HK-2 (cell line): Measurements from ENCODE around the gene TRAFD1.

Experiments
- DNase-seq: peaks from one replicate; pipeline ENCODE4 v3.0.0-alpha.2; 2018; ENCODE audit not compliant: unreplicated experiment

TRAFD1 gene

DNA sequence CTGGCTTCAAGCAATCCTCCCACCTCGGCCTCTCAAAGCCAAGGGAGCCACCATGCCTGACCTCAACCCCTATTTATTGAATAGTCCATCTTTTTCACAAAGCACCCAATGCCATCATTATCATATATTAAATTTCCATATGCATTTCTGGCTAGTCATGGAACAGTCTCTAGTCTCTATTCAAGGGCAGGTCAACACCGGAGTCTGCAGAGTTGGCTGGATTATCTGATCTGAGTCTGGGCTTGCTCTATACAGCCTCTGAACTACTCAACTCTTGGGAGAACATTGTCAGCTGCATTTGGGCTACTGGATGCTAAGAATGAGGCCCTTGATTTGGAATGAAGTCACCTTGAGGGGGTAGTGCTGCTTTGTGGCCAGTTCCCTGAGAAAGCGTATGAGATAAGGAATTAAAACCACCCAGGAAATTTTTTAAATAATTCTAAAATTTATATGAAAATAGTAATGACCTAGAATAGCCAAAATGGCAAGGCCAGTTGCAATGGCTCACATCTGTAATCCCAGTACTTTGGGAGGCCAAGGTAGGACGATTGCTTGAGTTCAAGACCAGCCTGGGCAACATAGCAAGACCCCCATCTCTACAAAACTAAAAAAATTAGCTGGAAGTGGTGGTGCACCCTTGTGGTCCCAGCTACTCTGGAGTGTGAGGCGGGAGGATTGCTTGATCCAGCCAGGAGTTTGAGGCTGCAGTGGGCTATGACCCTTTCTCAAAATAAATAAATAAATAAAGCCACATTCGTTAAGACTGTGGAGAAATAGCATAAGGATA, 9.9 kb upstream of the TRAFD1 start:
- DNase-seq = no peak

DNA sequence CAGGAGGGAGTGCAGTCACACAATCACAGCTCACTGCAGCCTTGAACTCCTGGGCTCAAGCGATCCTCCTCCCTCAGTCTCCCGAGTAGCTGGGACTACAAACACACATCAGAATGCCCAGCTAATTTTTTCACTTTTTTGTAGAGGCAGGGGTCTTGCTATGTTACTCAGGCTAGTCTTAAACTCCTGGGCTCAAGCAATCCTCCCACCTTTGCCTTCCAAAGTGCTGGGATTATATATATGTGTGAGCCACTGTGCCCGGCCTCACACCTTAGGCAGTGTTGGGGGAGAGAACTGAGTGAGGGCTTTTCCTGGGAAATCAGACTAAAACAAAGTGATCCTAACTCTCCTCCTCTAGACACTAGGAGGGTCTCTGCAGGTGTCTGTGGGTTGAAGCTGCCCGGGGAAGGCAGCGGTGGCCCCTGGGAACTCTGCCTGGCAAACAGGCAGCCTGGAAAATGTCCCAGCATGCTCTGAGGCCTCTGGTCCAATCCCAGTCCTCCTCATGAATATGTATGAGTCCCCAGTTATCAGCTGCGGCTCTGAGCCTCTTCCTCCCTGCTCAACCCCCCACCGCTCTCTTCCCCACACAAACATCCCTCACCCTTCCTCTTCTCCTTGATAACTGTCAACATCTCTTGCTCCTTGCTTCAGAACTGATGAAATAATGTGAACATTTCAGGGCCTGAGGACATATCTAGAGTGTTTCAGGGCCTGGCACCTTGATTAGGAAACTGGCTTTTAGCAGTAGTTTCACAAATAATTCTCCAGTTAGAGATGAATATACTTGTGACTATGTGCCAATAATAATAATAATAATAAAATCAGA, 8.9 kb upstream of the TRAFD1 start:
- DNase-seq = no peak

DNA sequence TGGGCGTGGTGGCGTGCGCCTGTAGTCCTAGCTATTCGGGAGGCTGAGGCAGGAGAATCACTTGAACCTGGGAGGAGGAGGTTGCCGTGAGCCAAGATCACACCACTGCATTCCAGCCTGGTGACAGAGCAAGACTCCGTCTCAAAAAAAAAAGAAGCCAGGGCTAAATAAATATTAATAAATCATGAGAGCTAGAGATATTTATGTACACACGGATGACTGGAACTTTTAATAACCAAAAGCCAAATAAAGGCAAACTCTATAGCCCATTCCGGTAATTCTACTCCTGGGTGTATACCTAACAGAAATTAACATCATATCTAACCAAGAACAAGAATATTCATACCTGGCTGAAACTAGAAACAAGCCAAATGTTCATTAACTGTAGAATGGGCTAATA, 7.7 kb upstream of the TRAFD1 start:
- no peak for DNase-seq

DNA sequence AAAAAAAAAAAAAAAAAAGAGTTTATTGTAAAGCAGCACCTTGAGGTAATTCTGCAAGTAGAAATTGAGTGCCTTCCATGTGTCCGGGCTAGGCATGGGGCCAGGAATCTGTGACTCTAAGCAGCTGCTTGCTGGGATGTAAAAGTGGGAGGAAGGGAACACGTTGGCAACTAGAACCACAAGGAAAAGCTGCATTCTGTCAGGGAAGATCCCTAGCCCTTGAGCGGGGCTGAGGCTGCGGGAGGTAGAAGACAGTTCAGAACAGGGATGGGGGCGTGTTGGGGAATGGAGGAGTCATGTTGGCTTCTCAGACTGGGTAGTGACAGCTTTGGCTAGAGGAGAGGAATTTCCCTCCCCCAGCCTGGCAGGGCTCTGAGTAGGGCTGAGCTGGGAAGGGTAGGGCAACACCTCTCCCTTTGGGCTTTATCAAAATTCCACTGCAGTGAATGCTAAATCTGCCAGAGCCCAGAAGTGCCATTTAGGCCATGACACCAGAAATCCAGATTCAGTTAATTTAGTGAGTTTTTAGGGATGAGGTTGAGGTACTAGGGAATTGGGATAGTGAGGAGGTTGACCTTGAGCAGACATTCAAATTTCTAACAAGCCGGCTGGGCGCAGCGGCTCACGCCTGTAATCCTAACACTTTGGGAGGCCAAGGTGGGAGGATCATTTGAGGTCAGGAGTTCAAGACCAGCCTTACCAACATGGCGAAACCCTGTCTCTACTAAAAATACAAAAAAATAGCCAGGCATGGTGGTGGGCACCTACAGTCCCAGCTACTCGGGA, 3.4 kb upstream of the TRAFD1 start:
- DNase-seq = peak; percentile 25

DNA sequence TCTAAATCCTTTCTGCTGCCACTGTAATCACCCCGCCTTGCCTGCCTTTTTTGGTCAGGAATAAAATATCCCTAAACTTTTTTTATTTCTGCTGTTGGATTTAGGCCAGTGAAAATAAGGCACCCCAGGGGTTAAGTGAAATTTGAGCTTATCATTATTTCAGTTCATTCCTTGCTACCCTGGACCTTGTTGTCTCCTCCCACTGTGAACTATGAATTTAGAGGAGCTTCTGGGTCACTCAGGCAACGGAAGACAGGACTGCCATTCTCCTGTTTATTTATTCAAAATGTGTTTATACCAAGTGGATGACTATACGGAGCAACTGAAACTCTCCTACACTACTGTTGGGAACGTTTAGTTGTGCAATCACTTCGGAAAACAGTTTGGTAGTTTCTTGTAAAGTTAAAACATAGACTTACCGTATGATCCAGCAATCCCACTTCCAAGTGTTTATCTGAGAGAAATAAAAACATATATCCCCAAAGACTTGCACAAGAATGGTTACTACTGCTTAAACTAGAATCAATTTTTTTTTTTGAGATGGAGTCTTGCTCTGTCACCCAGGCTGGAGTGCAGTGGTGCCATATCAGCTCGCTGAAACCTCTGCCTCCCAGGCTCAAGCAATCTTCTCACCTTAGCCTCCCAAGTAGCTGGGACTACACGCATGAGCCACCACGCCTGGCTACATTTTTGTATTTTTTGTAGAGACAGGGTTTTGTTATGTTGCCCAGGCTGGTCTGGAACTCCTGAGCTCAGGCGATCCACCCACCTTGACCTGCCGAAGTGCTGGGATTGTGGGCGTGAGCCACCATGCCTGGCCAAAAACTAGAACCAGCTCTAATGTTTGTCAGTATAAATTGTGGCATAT, 2.3 kb upstream of the TRAFD1 start:
- no peak for DNase-seq

DNA sequence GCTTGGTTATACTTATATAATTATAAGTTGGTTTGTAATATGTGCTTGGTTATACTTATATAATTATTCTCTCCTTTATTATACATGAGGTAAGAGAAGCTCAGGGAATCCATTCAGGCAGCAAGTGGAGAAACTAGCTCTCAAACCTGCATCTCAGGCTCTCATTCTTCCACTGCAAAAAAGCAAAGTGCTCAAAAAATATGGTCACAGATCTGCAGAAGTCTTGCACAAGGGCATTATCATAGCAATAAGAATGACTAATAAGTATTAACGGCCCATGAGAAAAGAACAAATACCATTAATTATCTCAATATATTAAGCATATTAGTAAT, 476 bp upstream of the TRAFD1 start:
- DNase-seq = no peak

DNA sequence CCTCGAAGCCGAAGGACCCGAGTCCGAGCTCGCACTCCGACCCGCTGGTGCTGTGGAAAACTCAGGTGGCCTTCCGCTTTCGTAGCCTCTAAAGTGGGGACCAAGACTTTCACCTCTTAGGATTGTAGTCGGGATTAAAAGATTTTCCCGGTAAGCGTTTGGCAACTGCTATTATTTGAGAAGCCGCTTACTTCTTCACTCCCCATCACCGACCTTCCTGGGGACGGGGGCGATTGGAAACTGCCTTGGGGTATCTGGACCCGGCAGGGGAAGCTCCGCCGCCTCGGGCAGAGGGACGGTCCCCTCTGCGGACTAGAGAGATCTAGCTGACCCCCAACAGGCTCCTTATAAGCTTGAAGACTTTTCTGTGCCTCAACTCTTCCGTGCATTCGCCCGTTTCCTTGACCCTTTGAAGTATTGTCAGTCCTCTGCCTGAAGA, 659 bp downstream of the TRAFD1 start:
- peak; percentile 14 for DNase-seq

DNA sequence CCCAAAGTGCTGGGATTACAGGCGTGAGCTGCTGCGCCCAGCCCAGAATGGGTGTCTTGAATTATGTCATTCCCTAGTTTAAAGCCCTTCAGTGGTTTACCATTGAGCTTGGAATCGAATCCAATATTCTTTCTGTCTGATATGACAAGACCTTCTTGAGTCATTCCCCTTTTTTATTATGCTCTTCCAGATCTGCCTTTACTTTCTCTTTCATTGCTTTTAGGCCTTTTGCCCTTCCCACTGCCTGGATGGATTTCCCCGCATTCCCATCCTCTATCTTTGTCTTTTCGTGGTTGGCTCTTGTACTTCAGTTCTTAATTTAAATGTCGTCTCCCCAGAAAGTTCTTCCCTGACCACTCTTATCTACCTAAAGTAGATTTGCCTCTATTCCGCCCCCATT, 1.6 kb downstream of the TRAFD1 start:
- no peak for DNase-seq

DNA sequence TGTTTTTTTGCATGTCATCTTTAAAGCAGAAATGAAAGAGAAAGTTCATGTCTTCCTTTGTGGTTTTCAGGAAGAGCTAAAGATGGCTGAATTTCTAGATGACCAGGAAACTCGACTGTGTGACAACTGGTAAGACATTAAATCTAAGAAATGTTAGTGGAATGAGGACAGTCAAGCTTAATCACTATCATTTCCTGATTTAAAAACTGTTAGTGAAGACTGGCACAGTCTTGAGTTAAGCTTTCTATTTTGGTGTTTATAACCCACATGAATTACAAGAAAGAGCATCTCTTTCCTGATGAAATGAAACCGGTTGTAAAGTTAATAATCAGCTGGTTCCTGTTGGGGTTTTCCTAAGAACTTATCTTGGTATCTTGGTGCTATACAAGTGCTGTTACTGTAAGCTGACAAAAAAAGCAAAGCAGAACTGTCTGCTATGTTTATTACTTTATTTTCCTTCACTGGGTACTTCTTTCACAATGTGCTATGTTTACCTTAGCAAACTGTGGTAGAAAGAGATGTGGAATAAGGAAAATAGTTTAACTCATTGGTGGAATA, 5.2 kb downstream of the TRAFD1 start:
- no peak for DNase-seq

DNA sequence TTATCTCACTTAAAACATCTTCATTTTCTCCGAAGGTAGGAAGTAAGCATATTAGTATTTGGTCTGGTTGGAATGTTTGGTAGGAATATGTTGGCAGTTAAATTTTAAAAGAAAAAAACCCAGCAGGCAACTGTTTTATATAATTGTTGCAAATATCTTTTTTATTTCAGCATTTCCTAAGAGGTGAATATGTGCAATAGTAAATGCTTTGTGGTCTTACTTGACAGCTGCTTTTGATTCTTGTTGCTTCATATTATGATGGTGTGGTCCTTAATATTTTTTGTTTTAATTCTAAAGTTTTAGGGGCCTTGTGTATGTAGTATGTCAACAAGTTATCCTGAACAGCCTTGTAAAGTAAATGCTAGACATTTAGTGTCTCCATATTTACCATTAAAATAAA, 6.3 kb downstream of the TRAFD1 start:
- no peak for DNase-seq

DNA sequence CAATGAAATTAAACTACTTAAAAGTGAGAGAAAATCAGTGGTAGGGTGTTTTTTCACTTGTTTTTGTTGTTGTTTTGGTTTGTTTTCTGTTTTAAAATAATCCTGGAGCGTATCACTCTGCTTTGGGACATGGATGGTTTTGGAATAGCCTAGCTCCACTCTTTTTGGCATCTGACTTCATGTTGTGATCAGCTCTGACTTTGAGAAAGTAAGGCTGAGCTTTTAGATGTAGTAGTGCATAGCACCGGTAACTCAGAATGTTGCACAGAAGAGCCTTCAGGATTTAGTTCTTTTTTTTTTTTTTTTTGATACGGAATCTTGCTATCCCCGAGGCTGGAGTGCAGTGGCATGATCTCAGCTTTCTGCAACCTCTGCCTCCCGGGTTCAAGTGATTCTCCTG, 8.1 kb downstream of the TRAFD1 start:
- DNase-seq = no peak

DNA sequence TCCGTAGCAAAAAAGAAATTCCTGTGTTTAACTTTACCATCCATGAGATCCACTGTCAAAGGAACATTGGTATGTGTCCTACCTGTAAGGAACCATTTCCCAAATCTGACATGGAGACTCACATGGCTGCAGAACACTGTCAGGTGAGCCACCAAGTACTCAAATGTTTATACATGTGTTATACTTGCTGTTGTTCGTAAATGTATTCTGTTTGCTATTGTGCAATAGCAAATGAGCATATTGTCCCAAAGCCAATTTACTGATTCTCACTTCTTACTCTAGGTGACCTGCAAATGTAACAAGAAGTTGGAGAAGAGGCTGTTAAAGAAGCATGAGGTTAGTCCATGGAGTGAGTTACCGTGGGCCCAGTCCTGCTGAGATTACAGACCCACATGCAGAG, 9.4 kb downstream of the TRAFD1 start:
- DNase-seq = no peak

DNA sequence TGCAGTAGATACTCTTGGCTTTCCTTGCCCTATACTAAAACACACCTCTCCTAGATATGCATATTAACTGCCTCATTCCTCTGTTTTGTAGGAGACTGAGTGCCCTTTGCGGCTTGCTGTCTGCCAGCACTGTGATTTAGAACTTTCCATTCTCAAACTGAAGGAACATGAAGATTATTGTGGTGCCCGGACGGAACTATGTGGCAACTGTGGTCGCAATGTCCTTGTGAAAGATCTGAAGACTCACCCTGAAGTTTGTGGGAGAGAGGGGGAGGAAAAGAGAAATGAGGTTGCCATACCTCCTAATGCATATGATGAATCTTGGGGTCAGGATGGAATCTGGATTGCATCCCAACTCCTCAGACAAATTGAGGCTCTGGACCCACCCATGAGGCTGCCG, 15.4 kb downstream of the TRAFD1 start:
- no peak for DNase-seq

DNA sequence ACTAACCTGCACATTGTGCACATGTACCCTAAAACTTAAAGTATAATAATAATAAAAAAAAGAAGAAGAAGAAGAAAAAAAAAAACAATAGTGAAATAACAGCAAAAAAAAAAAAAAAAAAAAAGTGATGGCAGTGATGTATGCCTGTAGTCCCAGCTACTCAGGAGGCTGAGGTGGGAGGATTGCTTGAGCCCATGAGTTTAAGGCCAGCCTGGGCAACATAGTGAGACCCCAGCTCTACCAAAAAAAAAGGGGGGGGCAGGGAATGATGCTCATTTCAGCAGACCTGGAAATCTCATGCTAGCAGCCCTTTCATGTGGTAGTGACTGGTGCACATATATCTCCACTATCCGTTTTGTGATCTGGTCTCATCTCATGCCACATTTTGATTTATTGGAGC, 20.8 kb downstream of the TRAFD1 start:
- DNase-seq = no peak

DNA sequence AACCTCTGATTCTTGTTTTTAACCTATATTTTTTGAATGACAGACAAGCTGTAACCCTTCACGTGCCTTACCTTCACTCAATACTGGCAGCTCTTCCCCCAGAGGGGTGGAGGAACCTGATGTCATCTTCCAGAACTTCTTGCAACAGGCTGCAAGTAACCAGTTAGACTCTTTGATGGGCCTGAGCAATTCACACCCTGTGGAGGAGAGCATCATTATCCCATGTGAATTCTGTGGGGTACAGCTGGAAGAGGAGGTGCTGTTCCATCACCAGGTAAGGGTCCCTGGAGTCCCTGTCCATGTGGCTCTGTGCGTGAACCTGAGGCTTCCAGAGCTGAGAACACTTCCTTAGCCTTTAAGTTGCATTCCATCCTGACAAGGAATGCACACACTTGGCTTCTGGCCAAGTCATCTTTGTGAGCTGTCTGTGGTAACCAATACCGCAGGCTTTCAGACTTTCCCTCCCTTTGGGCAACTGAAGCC, 22.7 kb downstream of the TRAFD1 start:
- peak; percentile 65 for DNase-seq

DNA sequence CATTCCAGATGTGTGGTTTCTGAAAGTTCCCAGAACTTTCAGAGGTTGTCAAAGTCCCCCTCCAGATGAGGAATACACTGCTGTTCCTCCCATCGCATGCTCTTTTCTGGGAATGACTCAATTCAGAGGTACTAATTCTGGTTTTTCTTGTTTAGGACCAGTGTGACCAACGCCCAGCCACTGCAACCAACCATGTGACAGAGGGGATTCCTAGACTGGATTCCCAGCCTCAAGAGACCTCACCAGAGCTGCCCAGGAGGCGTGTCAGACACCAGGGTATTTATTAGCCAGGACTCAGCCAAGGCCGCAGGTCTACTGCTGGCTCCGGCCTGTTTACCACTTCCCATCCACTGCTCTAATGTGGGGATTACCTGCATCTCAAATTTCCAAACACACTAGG, 24.2 kb downstream of the TRAFD1 start:
- peak; percentile 72 for DNase-seq

DNA sequence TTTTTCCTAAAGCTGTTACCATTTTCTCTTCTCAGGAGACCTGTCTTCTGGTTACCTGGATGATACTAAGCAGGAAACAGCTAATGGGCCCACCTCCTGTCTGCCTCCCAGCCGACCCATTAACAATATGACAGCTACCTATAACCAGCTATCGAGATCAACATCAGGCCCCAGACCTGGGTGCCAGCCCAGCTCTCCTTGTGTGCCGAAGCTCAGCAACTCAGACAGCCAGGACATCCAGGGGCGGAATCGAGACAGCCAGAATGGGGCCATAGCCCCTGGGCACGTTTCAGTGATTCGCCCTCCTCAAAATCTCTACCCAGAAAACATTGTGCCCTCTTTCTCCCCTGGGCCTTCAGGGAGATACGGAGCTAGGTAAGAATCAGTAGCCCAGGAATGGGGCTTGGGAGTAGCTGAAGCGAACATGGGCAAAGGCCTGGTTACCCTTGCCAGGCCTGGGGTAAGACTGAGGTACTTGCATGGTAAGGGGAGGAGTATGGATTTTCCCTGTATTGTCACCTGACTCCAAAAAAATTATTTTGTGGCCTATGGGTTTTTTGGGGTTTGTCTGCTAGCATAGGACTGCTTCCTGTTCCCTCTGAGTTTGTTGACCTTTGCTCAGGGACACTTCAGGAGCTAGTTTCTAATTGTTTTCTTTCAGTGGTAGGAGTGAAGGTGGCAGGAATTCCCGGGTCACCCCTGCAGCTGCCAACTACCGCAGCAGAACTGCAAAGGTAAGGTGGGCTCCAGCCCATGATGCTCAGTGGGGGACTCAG, 26.6 kb downstream of the TRAFD1 start:
- DNase-seq = no peak

DNA sequence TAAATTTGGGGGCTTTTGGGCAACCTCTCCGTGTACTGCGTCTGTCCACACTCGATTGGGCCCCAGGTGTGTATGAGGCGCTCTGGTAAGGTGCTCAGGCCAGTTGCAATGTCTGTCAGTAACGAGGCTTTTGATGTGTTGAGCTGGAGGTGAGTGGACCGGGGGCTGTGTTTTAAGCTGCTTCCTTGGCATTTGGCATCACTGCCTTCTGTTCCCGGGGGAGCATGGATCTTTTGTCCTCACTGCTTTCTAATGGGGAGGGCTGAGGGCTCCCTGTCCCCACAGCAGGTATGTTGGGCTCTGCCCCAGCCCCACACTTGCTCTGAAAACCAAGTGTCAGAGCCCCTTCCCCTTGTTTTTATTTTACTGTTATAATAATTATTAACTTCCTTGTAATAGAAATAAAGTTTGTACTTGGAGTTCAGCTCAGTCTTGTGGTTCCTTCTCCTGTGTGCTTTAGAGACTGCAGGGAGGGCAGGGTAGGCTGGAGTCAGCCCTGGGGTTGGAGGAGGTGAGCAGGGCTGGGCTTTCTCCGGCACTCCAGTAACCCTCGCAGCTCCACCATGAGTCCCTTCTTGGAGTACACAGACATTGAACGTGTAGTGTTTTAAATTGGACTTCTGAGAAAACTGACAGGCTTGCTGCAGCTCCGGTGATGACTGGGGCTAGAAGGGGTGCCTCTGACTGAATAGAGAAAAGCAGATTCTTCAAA, 28.0 kb downstream of the TRAFD1 start:
- DNase-seq = no peak

DNA sequence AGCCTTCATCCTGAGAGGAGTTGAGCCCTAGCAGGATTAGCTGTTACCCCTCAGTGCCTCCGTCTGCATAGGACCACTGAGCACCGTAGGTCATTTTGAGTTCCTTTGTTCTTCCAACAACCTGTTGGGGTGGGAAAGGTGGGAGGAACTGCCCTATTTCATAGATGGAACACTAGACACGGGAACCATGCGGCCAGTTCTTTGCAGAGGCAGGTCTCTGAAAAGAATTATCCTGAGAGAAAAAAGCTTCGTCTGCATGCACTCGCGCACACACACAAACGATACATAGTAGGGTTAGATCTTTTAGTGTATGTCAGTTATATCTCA, 28.5 kb downstream of the TRAFD1 start:
- DNase-seq = no peak
